ENCODE measurements around the gene SLC7A6OS. TPM values are rescaled to one million over a fixed set of nuclear protein-coding genes. Genes with fewer than 3 reads are reported as not detected.

The SLC7A6OS gene
- polyA plus RNA-seq, 3 donors, result 9.3 to 10.5 (median 9.7) TPM

GRCh38 chr16:68269793-68270192 lies 41.0 kb downstream of the SLC7A6OS start:
- WGBS (ENCODE audit: insufficient coverage), result 100% methylated on average over 2 of the region's 4 CpGs
- DNase-seq, result no peak
- Mint-ChIP-seq H3K27me3 (ENCODE audit: low read depth in 3 of 3) (no peaks in the 10 kb centered on the region), H3K36me3 (peaks cover 40 to 64% of the 10 kb centered on the region in 2 donors), H3K4me3 (no peak overlapping the region), H3K4me1 (peaks cover 19% of the 10 kb centered on the region), H3K9me3 (no peaks in the 10 kb centered on the region), H3K27ac (peak overlapping the region in 1 of 7 donors; percentile 41)
- H3K4me1 ChIP-seq (ENCODE audit: control insufficient read depth in 1 of 2, insufficient read depth in 2 of 2, low read length in 2 of 2), result peaks cover 14 to 16% of the 10 kb centered on the region in 2 donors
- H3K4me3 ChIP-seq (replicated peaks in 1 of 3; ENCODE audit: low read depth in 2 of 3, low read length in 3 of 3), result no peak overlapping the region
- no peaks in the 10 kb centered on the region for H3K27me3 ChIP-seq (ENCODE audit: control insufficient read depth in 2 of 2, insufficient read depth in 2 of 2, low read length in 2 of 2)
- no peaks in the 10 kb centered on the region for H3K9me3 ChIP-seq (replicated peaks in 1 of 2; ENCODE audit: control insufficient read depth in 1 of 2, insufficient read depth in 1 of 2, low read length in 2 of 2)
- peaks cover 77% of the 10 kb centered on the region for H3K79me2 ChIP-seq (ENCODE audit: insufficient read depth, low read length)
- peaks cover 12 to 63% of the 10 kb centered on the region in 2 donors for H3K36me3 ChIP-seq (replicated peaks in 1 of 2; ENCODE audit: control insufficient read depth in 1 of 2, insufficient read depth in 2 of 2, low read length in 2 of 2)
- no peak overlapping the region for H3K27ac ChIP-seq (ENCODE audit: low read depth in 1 of 2, low read length in 2 of 2)
- TF ChIP-seq CTCF (IDR thresholded peaks at IDR 0.05), result no peak
- H3K9ac ChIP-seq (ENCODE audit: insufficient read depth, low read length, poor library complexity, severe bottlenecking), result no peak overlapping the region
- H3K4me2 ChIP-seq (replicated peaks; ENCODE audit: extremely low read depth, low read length, poor library complexity, severe bottlenecking), result no peak overlapping the region
- H4K20me1 ChIP-seq (ENCODE audit: insufficient read depth, low read length), result peaks cover 60% of the 10 kb centered on the region
- intact Hi-C loops (cut with micrococcal nuclease), result no loop called here
- H2AFZ ChIP-seq (ENCODE audit: insufficient read depth, low read depth, low read length, poor library complexity, severe bottlenecking), result no peak overlapping the region

- H3K4me3 ChIP-seq (replicated peaks in 1 of 3; ENCODE audit: low read depth in 2 of 3, low read length in 3 of 3), result no peak overlapping the region
- Mint-ChIP-seq H3K4me1 (peaks cover 30% of the 10 kb centered on the region), H3K27ac (peak overlapping the region in 1 of 7 donors; percentile 40), H3K4me3 (no peak overlapping the region), H3K36me3 (peaks cover 22 to 47% of the 10 kb centered on the region in 2 donors), H3K9me3 (no peaks in the 10 kb centered on the region), H3K27me3 (ENCODE audit: low read depth in 3 of 3) (peaks cover 0 to 1% (median 0%) of the 10 kb centered on the region in 3 donors)
- 88% methylated on average over 2 of the region's 6 CpGs for WGBS (ENCODE audit: insufficient coverage)
- DNase-seq, result no peak
- peaks cover 2 to 44% of the 10 kb centered on the region in 2 donors for H3K36me3 ChIP-seq (replicated peaks in 1 of 2; ENCODE audit: control insufficient read depth in 1 of 2, insufficient read depth in 2 of 2, low read length in 2 of 2)
- no peak for TF ChIP-seq CTCF (IDR thresholded peaks at IDR 0.05)
- no peak overlapping the region for H2AFZ ChIP-seq (ENCODE audit: insufficient read depth, low read depth, low read length, poor library complexity, severe bottlenecking)
- H4K20me1 ChIP-seq (ENCODE audit: insufficient read depth, low read length), result peaks cover 47% of the 10 kb centered on the region
- no peak overlapping the region for H3K4me2 ChIP-seq (replicated peaks; ENCODE audit: extremely low read depth, low read length, poor library complexity, severe bottlenecking)
- H3K79me2 ChIP-seq (ENCODE audit: insufficient read depth, low read length), result peaks cover 83% of the 10 kb centered on the region
- intact Hi-C loops (cut with micrococcal nuclease), result no loop called here
- H3K27me3 ChIP-seq (ENCODE audit: control insufficient read depth in 2 of 2, insufficient read depth in 2 of 2, low read length in 2 of 2), result no peaks in the 10 kb centered on the region
- H3K9me3 ChIP-seq (replicated peaks in 1 of 2; ENCODE audit: control insufficient read depth in 1 of 2, insufficient read depth in 1 of 2, low read length in 2 of 2), result no peaks in the 10 kb centered on the region
- H3K27ac ChIP-seq (ENCODE audit: low read depth in 1 of 2, low read length in 2 of 2), result no peak overlapping the region
- no peak overlapping the region for H3K9ac ChIP-seq (ENCODE audit: insufficient read depth, low read length, poor library complexity, severe bottlenecking)
- peaks cover 24 to 28% of the 10 kb centered on the region in 2 donors for H3K4me1 ChIP-seq (ENCODE audit: control insufficient read depth in 1 of 2, insufficient read depth in 2 of 2, low read length in 2 of 2)
Observed at GRCh38 chr16:68267612-68268405, 42.9 kb downstream of the SLC7A6OS start.
